ENCODE measurements around the gene TFPI.
"Not testable (repeated sequence)": the region's sequence is repeated elsewhere in the genome, so short reads cannot be mapped to it uniquely, and the experiment has no call there.

The TFPI gene

GRCh38 chr2:187527262-187527661 is 27.0 kb downstream of the TFPI start:
- FAIRE-seq: peak; percentile 70

GRCh38 chr2:187526792-187527191 is 27.4 kb downstream of the TFPI start:
- FAIRE-seq: peak; percentile 67

- FAIRE-seq: no peak
These were observed 28.9 kb downstream of the TFPI start for GRCh38 chr2:187525163-187525900.

DNA sequence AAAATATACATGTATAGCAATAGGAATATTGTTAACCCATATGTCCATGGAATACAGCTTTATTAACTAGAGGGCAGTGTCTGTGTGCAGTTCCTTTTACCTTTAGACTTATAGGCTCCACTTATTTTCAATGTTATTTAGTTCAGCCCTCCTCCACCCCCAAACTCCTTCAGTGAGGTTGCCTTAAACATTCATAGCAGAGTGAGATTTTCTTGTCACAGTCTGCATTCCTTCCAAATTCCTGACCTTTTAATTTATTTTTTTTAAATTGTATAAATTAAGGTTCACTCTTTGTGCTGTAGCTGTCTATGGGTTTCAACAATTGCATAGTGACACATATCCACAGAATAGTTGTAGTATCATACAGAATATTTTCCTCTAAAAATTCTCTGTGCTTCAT is 30.9 kb downstream of the TFPI start:
- FAIRE-seq: no peak

- FAIRE-seq: no peak
These were observed 34.1 kb downstream of the TFPI start for GRCh38 chr2:187520121-187520624.

DNA sequence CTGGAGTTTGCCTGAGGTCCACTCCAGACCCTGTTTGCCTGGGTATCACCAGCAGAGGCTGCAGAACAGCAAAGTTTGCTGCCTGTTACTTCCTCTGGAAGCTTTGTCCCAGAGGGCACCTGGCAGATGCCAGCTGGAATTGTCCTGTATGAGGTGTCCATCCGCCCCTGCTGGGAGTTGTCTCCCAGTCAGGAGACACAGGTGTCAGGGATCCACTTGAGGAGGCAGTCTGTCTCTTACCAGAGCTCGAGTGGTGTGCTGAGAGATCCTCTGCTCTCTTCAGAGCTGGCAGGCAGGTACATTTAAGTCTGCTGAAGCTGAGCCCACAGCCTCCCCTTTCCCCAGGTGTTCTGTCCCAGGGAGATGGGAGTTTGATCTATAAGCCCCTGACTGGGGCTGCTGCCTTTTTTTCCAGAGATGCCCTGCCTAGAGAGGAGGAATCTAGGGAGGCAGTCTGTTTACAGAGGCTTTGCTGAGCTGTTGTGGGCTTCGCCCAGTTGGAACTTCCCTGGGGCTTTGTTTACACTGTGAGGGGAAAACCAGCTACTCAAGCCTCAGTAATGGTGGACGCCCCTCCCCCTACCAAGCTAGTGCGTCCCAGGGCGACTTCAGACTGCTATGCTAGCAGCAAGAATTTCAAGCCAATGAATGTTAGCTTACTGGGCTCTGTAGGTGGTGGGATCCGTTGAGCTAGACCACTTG is 34.7 kb downstream of the TFPI start:
- FAIRE-seq: no peak

GRCh38 chr2:187517750-187518361 is 36.4 kb downstream of the TFPI start:
- not testable (repeated sequence) for FAIRE-seq

GRCh38 chr2:187516630-187517510 is 37.4 kb downstream of the TFPI start:
- FAIRE-seq: not testable (repeated sequence)

DNA sequence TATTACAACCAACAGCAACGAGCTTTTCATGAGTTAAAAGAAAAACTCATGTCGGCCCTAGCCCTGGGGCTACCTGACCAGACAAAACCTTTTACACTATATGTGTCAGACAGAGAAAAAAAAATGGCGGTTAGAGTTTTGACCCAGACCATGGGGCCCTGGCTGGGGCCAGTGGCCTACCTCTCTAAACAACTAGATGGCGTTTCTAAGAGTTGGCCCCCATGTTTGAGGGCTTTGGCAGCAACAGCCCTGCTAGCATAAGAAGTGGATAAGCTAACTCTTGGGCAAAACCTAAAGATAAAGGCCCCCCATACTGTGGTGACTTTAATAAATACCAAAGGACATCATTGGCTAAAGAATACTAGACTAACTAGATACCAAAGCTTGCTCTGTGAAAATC is 39.3 kb downstream of the TFPI start:
- FAIRE-seq: no peak

GRCh38 chr2:187514235-187514829 is 39.9 kb downstream of the TFPI start:
- FAIRE-seq: not testable (repeated sequence)

- peak; percentile 90 for FAIRE-seq
These were observed 40.6 kb downstream of the TFPI start for GRCh38 chr2:187513460-187514234.

- no peak for FAIRE-seq
These were observed 42.6 kb downstream of the TFPI start for GRCh38 chr2:187511356-187512315.

GRCh38 chr2:187510419-187511355 is 43.5 kb downstream of the TFPI start:
- FAIRE-seq: not testable (repeated sequence)

DNA sequence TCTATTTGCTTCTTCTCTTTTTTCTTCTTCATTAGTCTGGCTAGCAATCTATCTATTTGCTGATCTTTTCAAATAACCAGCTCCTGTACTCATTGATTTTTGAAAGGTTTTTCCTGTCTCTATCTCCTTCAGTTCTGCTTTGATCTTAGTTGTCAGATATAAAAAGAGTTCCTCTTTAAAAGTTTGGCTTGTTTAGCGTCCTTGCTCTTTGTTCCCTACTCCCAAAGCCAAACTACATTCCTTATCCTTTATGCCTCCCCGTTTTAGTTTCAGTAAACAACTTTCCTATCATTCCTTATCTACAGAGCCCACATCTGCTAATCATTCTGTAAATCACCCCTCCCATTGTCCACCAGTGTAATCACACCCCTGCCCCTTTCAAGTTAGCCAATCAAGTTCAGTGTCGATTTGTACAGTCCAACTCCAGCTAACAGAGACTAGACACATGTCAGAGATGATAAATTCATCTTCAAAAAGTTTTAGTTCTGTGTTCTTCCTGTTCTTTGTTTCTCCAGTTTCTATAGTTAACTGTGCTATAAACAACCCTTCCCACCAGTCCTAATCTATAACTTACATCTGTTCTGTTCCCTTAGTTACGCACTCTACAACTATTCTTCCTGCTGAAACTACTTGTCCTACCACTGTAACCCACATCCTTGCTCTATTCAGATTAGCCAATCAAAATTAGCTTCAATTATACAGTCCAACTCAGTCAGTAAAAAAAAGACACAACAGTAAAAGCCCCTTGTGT is 44.4 kb downstream of the TFPI start:
- FAIRE-seq: no peak

- FAIRE-seq: no peak
These were observed 47.8 kb downstream of the TFPI start for GRCh38 chr2:187506416-187506815.

GRCh38 chr2:187505065-187505672 is 49.1 kb downstream of the TFPI start:
- peak; percentile 67 for FAIRE-seq

- FAIRE-seq: peak; percentile 33
These were observed 49.8 kb downstream of the TFPI start for GRCh38 chr2:187504312-187504921.

Measured in G401.6 (cell line).